Measurements from ENCODE around the gene LRP10. TPM values are rescaled to one million over a fixed set of nuclear protein-coding genes. Genes with fewer than 3 reads are reported as not detected.
A peak's percentile ranks its signal among the peaks of the same experiment; 100 is the strongest.

Gene LRP10
- total and polyA plus RNA-seq, 2 of the 8 experiments (the other 6 are each of a cell fraction or from before 2014, with no cell fraction given): 12.4 to 15.6 TPM

GRCh38 chr14:22877000-22877501, 5.5 kb downstream of the LRP10 start:
- CTCF ChIA-PET (ENCODE audit: partially characterized antibody): interaction anchor here (9.3 to 56.0 kb wide), 2 partner anchors 19 to 58 kb away, joined by 135 to 1562 read pairs; partner anchors contain the start of genes MMP14, MRPL52 and SLC7A7
- WGBS, 2 experiments (ENCODE audit: extremely low coverage in 1 of 2, insufficient coverage in 1 of 2, insufficient read length in 1 of 2, insufficient replicate concordance in 2 of 2, low coverage in 1 of 2, low lambda C conversion rate in 2 of 2, missing lambda C conversion rate in 1 of 2): 95% methylated on average over 22 of the region's 22 CpGs; no CpG with 5 or more reads in 1 of the 2 experiments
- no peak for TF ChIP-seq RNF2 (IDR thresholded peaks at IDR 0.05; ENCODE audit: borderline replicate concordance, low read depth, low read length, missing control alignments, poor library complexity, severe bottlenecking)
- no peak for TF ChIP-seq POLR2AphosphoS5 (IDR thresholded peaks at IDR 0.05; ENCODE audit: low read depth, low read length)
- no peak for TF ChIP-seq HDAC2 (IDR thresholded peaks at IDR 0.05; ENCODE audit: borderline replicate concordance in 1 of 2, low read depth in 2 of 2, low read length in 2 of 2)
- no peak for TF ChIP-seq SRF (IDR thresholded peaks at IDR 0.05; ENCODE audit: low read depth, low read length)
- no peak for TF ChIP-seq SP1 (IDR thresholded peaks at IDR 0.05; ENCODE audit: low read depth, low read length)
- TF ChIP-seq CREB1 (IDR thresholded peaks at IDR 0.05): no peak
- TF ChIP-seq CBX8 (IDR thresholded peaks at IDR 0.05; ENCODE audit: borderline replicate concordance, low read depth, low read length): no peak
- TF ChIP-seq HDAC6 (IDR thresholded peaks at IDR 0.05; ENCODE audit: low read depth, low read length): no peak
- TF ChIP-seq BACH1 (IDR thresholded peaks at IDR 0.05; ENCODE audit: low read length): no peak
- TF ChIP-seq EP300 (IDR thresholded peaks at IDR 0.05; ENCODE audit: borderline replicate concordance in 1 of 2, low read depth in 2 of 2, low read length in 2 of 2): no peak
- no peak for TF ChIP-seq CTBP2 (IDR thresholded peaks at IDR 0.05; ENCODE audit: borderline replicate concordance, insufficient read depth, insufficient read length, low read length)
- TF ChIP-seq CBX5 (IDR thresholded peaks at IDR 0.05; ENCODE audit: low read depth, low read length): no peak
- TF ChIP-seq BCL11A (IDR thresholded peaks at IDR 0.05; ENCODE audit: low read depth in 2 of 2, low read length in 2 of 2): no peak

More at GRCh38 chr14:22877000-22877501, 5.5 kb downstream of the LRP10 start:
- H2AK5ac ChIP-seq (ENCODE audit: low read depth, low read length): no peak overlapping the region
- H3K18ac ChIP-seq (ENCODE audit: extremely low read depth, low read length): no peak overlapping the region
- H3K23ac ChIP-seq (ENCODE audit: insufficient read length): no peak overlapping the region
- H3K56ac ChIP-seq (replicated peaks; ENCODE audit: insufficient read length, low read depth, low read length): no peak overlapping the region
- no peak overlapping the region for H4K5ac ChIP-seq (ENCODE audit: insufficient read length, low read depth, low read length)
- peaks cover 0 to 5% (median 1%) of the 10 kb centered on the region in 4 experiments; a peak in 4 of 7 replicates for H3K4me1 ChIP-seq (replicated peaks in 1 of 4; ENCODE audit: control insufficient read depth in 3 of 4, insufficient read depth in 4 of 4, low read length in 3 of 4)
- no peaks in the 10 kb centered on the region for H3K9me3 ChIP-seq (ENCODE audit: insufficient read depth in 2 of 2, low read depth in 1 of 2, low read length in 1 of 2)
- DNase-seq (ENCODE audit: low read depth in 1 of 2, low spot score in 2 of 2) (no peak), FAIRE-seq (no peak)
- no peaks in the 10 kb centered on the region; a peak in 2 of 8 replicates for H3K36me3 ChIP-seq (ENCODE audit: control insufficient read depth in 2 of 4, insufficient read depth in 4 of 4, low read length in 3 of 4)
- H3K4me3 ChIP-seq (ENCODE audit: extremely low read depth in 1 of 4, insufficient read depth in 2 of 4, low read depth in 3 of 4, low read length in 4 of 4): no peak overlapping the region
- H3K14ac ChIP-seq (ENCODE audit: insufficient read length): no peak overlapping the region
- H4K91ac ChIP-seq (replicated peaks; ENCODE audit: insufficient read length, low read length): no peak overlapping the region
- no peaks in the 10 kb centered on the region for H4K20me1 ChIP-seq (replicated peaks in 1 of 2; ENCODE audit: control insufficient read depth in 1 of 2, insufficient read depth in 2 of 2, low read length in 2 of 2)
- H3K4ac ChIP-seq (replicated peaks; ENCODE audit: insufficient read length, low read depth, low read length): no peak overlapping the region
- no peaks in the 10 kb centered on the region for H3K27me3 ChIP-seq (replicated peaks in 1 of 4; ENCODE audit: control insufficient read depth in 3 of 4, extremely low read depth in 1 of 4, insufficient read depth in 3 of 4, low read length in 3 of 4)
- H2BK15ac ChIP-seq (ENCODE audit: low read length): no peak overlapping the region
- H3K4me2 ChIP-seq (ENCODE audit: insufficient read depth in 1 of 2, low read depth in 2 of 2, low read length in 2 of 2): no peak overlapping the region
- H3K79me1 ChIP-seq (ENCODE audit: low read depth, low read length): no peaks in the 10 kb centered on the region
- H2BK20ac ChIP-seq (ENCODE audit: low read length): no peak overlapping the region
- no peak overlapping the region for H2BK5ac ChIP-seq (ENCODE audit: low read depth, low read length)
- H3K27ac ChIP-seq (ENCODE audit: low read depth, low read length): no peak overlapping the region
- H2BK12ac ChIP-seq (ENCODE audit: low read depth, low read length): no peak overlapping the region
- no peak overlapping the region for H3K9ac ChIP-seq (replicated peaks in 1 of 4; ENCODE audit: extremely low read depth in 1 of 4, low read depth in 3 of 4, low read length in 3 of 4)
- H4K8ac ChIP-seq (ENCODE audit: extremely low read depth, insufficient read depth, low read length): 0 out of 2 replicates have a peak overlapping the region, but pooled peaks have one; percentile 1
- no peaks in the 10 kb centered on the region for H3K79me2 ChIP-seq (ENCODE audit: control insufficient read depth in 1 of 2, insufficient read depth in 2 of 2, low read length in 2 of 2)
- H2BK120ac ChIP-seq (replicated peaks; ENCODE audit: low read depth, low read length): no peak overlapping the region
- no peaks in the 10 kb centered on the region for H3K23me2 ChIP-seq (ENCODE audit: low read depth, low read length)
- POLR2A ChIA-PET (ENCODE audit: partially characterized antibody): interaction anchor here (6.6 kb wide), 1 partner anchor 7 kb away, joined by 54 read pairs; the partner anchor contains the start of gene REM2
- no peak overlapping the region for H2AFZ ChIP-seq (ENCODE audit: low read length)
